GM13976 (cell line): ENCODE results near the gene GPS1.

ENCODE experiments used
- DNase-seq: peaks from one replicate; pipeline ENCODE4 v3.0.0; 2012; ENCODE audit warnings: low spot score
- in situ Hi-C: fragments of 300-500 bp; cut with MboI; formaldehyde crosslinking; loops from one replicate; pipeline ENCODE4 v1.12.0; 2022; ENCODE audit warnings: low sequenced_read_pairs, mixed read lengths, inconsistent platforms; ENCODE audit not compliant: unreplicated experiment
- TF ChIP-seq, protein P1 (sequence below): IDR thresholded peaks from 2 replicates; pipeline ENCODE4 v1.5.1; 2012; ENCODE audit warnings: borderline replicate concordance, mild to moderate bottlenecking; ENCODE audit not compliant: insufficient read depth; ENCODE audit errors: extremely low read depth, missing control alignments, control extremely low read depth

The GPS1 gene

DNA sequence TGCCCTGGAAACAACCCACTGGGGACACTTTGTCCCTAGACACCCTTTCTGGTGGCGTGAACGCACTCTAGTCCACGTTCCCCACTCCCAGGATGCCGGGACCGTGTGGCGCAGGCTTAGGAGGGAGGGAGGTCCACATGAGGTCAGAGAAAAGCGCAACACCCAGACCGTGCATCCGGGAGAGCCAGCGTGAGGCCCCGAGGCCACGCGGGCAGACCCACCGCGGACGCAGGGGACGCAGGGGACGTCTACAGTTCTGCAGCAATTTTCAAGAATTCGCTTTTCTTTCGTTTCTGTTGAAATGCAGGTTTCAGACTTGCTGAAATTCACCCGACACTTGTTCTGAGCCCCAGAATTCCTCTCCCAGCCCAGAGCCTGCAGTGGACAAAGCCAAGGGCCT is 4.8 kb upstream of the GPS1 start:
- TF ChIP-seq, protein P1, sequence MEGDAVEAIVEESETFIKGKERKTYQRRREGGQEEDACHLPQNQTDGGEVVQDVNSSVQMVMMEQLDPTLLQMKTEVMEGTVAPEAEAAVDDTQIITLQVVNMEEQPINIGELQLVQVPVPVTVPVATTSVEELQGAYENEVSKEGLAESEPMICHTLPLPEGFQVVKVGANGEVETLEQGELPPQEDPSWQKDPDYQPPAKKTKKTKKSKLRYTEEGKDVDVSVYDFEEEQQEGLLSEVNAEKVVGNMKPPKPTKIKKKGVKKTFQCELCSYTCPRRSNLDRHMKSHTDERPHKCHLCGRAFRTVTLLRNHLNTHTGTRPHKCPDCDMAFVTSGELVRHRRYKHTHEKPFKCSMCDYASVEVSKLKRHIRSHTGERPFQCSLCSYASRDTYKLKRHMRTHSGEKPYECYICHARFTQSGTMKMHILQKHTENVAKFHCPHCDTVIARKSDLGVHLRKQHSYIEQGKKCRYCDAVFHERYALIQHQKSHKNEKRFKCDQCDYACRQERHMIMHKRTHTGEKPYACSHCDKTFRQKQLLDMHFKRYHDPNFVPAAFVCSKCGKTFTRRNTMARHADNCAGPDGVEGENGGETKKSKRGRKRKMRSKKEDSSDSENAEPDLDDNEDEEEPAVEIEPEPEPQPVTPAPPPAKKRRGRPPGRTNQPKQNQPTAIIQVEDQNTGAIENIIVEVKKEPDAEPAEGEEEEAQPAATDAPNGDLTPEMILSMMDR: no peak
- in situ Hi-C loops: no loop called here
- no peak for DNase-seq

DNA sequence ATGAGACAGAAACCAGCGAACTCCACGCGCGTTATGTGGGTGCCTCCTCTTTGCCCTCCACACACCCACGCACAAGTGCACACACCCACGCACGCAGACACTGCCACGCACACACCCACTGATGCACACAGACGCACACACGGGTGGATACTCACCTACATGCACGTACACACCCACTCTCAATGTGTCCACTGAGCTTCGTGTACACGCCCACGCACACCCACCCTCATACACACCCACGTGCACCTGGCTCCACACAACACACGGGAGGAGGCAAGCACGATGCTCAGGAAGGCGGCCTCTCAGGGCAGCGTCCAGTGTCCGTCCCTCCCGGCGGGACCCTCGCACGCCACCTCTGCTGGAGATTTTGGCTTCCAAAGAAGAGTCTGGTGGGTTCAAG is 4.3 kb upstream of the GPS1 start:
- TF ChIP-seq, protein P1: no peak
- DNase-seq: no peak
- in situ Hi-C loops: no loop called here

DNA sequence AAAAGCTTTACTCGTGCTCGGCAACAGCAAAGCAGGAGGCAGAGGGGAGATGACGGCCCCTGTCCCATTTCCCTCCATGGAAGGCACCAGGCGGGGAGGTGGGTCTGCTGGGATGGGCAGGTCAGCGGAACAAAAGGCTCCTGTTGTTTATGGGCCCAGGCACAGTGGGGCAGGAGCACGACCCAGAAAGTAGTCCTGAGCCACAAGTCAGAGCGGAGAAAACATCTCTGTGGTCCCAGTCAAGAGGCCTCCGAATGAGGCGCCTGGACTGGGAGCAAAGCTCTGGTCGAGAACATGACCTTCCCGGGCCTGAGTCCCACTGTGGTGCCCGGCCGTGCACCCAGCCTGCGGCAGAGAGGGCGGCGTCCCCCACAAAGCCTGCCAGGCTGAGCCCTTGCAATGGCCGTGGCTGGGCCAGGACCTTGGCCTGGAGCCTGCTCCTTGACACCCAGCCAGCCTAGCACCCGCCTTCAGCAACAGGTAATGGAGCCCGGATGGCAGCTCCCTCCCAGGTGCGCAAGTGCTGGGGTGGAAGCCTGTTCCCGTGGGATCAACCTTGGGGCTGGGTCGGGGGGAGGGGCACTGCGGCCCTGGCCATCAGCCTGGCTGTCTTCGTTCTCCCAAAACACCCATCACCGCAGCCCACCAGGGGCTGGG is 3.7 kb upstream of the GPS1 start:
- in situ Hi-C loops: no loop called here
- TF ChIP-seq, protein P1: no peak
- DNase-seq: no peak

DNA sequence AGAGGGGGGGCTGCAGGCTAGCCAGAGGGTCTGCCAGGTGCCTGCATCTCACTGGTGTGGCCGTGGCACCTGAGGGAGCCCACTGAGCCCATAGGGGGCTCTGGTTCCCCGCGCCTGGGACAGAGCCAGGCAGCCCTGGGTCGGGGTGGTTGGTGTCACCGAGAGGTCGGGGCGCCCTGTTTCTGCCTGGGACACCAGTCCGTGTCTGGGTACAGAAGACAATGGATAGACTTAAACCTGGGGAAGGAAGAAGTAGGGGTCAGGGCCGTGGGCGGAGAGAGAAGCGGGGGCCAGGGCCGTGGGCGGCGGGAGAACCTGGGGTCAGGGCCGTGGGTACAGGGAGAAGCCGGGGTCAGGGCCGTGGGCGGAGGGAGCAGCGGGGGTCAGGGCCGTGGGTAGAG is 3.1 kb upstream of the GPS1 start:
- DNase-seq: no peak
- in situ Hi-C loops: no loop called here
- TF ChIP-seq, protein P1: no peak

DNA sequence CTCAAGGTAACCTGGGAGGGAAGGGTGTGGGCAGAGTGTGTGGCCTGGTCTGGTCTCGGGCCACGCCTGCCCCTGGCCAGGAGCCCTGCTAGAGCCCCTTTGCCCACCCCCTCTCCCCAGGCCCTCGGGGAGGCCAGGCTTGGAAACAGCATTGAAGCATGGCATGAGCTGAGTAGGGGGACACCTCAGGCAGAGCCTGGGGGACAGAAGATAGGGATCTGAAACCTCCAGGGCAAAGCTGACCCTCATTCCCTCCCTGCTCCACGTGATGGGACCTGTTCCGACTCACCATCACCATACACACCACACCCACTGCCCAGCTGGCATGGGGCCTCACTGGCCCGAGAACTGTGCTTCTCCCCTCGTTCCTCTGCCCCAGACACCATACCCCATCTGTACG is 2.6 kb upstream of the GPS1 start:
- no peak for DNase-seq
- TF ChIP-seq, protein P1: no peak
- in situ Hi-C loops: no loop called here

DNA sequence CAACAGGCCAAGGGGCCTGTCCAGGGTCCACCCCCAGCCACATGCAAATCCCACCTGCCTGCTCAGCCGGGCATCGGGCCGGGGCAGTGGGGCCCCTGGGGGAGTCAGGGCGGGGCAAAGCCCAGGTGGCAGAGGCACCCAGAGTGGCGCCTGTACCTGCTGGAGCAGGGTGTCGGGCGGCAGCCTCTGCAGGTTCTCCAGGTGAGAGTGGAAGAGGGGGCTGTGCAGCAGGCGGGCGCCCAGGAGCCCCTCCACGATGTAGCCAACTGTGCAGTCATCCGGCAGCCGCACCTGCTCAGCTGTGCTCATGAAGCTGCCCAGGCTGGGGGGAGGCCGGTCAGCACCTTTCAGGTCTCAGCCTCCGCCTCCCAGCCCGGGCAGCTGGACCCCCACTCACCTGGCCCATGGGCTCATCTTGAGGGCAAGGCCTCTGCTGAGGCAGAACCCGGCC is 2.2 kb upstream of the GPS1 start:
- TF ChIP-seq, protein P1: no peak
- in situ Hi-C loops: no loop called here
- no peak for DNase-seq
